Pancreas (tissue), 10 donors: ENCODE measurements around the gene XYLT1. TPM values are rescaled to one million over a fixed set of nuclear protein-coding genes. Genes with fewer than 3 reads are reported as not detected.
A peak's percentile ranks its signal among the peaks of the same experiment; 100 is the strongest.

Experiments
- ATAC-seq, 4 donors: fragments of 200-7000 bp; cut with Tn5 transposase; one replicate each; pipeline versions ENCODE4 v1.8.0 to v1.9.1; 2020; ENCODE audit warnings: mild to moderate bottlenecking in 4 of 4, moderate library complexity in 4 of 4
- DNase-seq, 6 donors: peaks; one replicate each; pipeline ENCODE4 v3.0.0-alpha.2; 2020
- FAIRE-seq: peaks from 2 replicates; lab custom pipeline; 2012; peaks lifted over from hg19 to GRCh38; lab: Jason Lieb, UNC
- H3K27ac ChIP-seq, 4 donors: fragments of 200-600 bp; sonication (generic); 1 replicate in 3 of 4; 2 replicates in 1 of 4; pipeline versions ENCODE4 v1.5.0 to v1.8.0; 2020
- H3K27me3 ChIP-seq, 4 donors: fragments of 200-600 bp; one replicate each; pipeline ENCODE4 v1.8.0; 2021
- H3K36me3 ChIP-seq, 3 donors: fragments of 200-600 bp; sonication (generic) in 1 of 3; one replicate each; pipeline versions ENCODE4 v1.5.0 to v1.8.0; 2020 to 2021
- H3K4me1 ChIP-seq, 3 donors: fragments of 200-600 bp; one replicate each; pipeline ENCODE4 v1.8.0; 2021
- H3K4me3 ChIP-seq, 4 donors: fragments of 200-600 bp; sonication (generic) in 2 of 4; one replicate each; pipeline versions ENCODE4 v1.5.0 to v1.8.0; 2020 to 2021
- H3K9me3 ChIP-seq, 4 donors: fragments of 200-600 bp; one replicate each; pipeline ENCODE4 v1.8.0; 2021
- CTCF ChIP-seq, 4 donors: fragments of 200-600 bp; sonication (generic) in 3 of 4; IDR thresholded peaks; one replicate each; pipeline versions ENCODE4 v1.5.0 to v1.8.0; 2021; ENCODE audit warnings: antibody characterized with exemption in 4 of 4
- WGBS, 2 donors: extraction: QIAGEN DNeasy Blood & Tissue Kit; methylation state at CpG; one replicate each; pipeline ENCODE4 v1.1.7; 2013; 5-methylcytosine and 5-hydroxymethylcytosine counted together
- intact Hi-C, 3 donors: fragments of 100-400 bp; cut with DNase I; formaldehyde crosslinking; loops; one replicate each; pipeline versions ENCODE4 v1.11.1 to v1.14.2; 2022
- polyA plus RNA-seq, 2 donors: library from polyadenylated mRNA; stranded (reverse); fragments of 200-250 nt; gene quantifications; one replicate each; pipeline ENCODE4 v1.2.3, GENCODE V29; 2013
- total RNA-seq, 6 donors: library from RNA; stranded (reverse); fragmentation: NEBNext Ultra II Directional in 4 of 6; extraction: Animal tissue kit (Norgen Biotek cat#: 25700) in 4 of 6; gene quantifications; one replicate each; pipeline versions ENCODE4 v1.2.1 to v1.2.4, GENCODE V29; 2021 to 2023
- donor health status: healthy with polysubstance abuse.
- donor health status: DM: no; HTN: no; CAD: no; lungs with moderate emphysema.
- donor health status: DM: no; HTN: no; CAD: no.
- donor health status: control.
- donor health status: control.
- donor health status: Bipolar disorder and iron deficiency.
- donor health status: DM: yes; HTN: yes; CAD: no.
- donor health status: DM: no; HTN: no; CAD: no.
- donor health status: DM: no; HTN: no; CAD: no.
- donor health status: DM: yes; HTN: yes; CAD: no.

XYLT1 gene
- total and polyA plus RNA-seq, 8 donors: 1.6 to 8.2 (median 4.6) TPM

GRCh38 chr16:17257426-17258023 lies 213.2 kb downstream of the XYLT1 start:
- DNase-seq (no peak), ATAC-seq (no peak), FAIRE-seq (no peak)
- Histone ChIP-seq H3K9me3 (no peaks in the 10 kb centered on the region), H3K27me3 (no peaks in the 10 kb centered on the region), H3K4me3 (no peak overlapping the region), H3K36me3 (no peaks in the 10 kb centered on the region), H3K4me1 (peaks cover 0 to 3% (median 0%) of the 10 kb centered on the region in 3 donors), H3K27ac (no peak overlapping the region)
- intact Hi-C loops: no loop called here
- TF ChIP-seq CTCF (IDR thresholded peaks at IDR 0.05): no peak
- 92 to 93% methylated on average over 13 of the region's 13 CpGs for WGBS, 2 donors

GRCh38 chr16:17252701-17253100 lies 218.1 kb downstream of the XYLT1 start:
- 94% methylated on average over 3 of the region's 3 CpGs for WGBS, 2 donors
- ATAC-seq (no peak), FAIRE-seq (no peak), DNase-seq (no peak)
- intact Hi-C loops: no loop called here
- no peak for TF ChIP-seq CTCF (IDR thresholded peaks at IDR 0.05)
- H3K9me3 ChIP-seq: no peaks in the 10 kb centered on the region
- H3K4me1 ChIP-seq: peaks cover 0 to under 1% (median 0%) of the 10 kb centered on the region in 3 donors
- no peaks in the 10 kb centered on the region for H3K27me3 ChIP-seq
- H3K27ac ChIP-seq: no peak overlapping the region
- H3K36me3 ChIP-seq: no peaks in the 10 kb centered on the region
- H3K4me3 ChIP-seq: no peak overlapping the region

- no peak for TF ChIP-seq CTCF (IDR thresholded peaks at IDR 0.05)
- DNase-seq: no peak
- H3K27ac ChIP-seq: no peak overlapping the region
- ATAC-seq: no peak
- H3K4me1 ChIP-seq: peaks cover 0 to 3% (median 0%) of the 10 kb centered on the region in 3 donors
- no peaks in the 10 kb centered on the region for H3K36me3 ChIP-seq
- intact Hi-C loops: no loop called here
- no peaks in the 10 kb centered on the region for H3K9me3 ChIP-seq
- no peaks in the 10 kb centered on the region for H3K27me3 ChIP-seq
- 92 to 97% methylated on average over 7 of the region's 7 CpGs for WGBS, 2 donors
- no peak for FAIRE-seq
- H3K4me3 ChIP-seq: no peak overlapping the region
Observed at GRCh38 chr16:17252064-17252463, 218.7 kb downstream of the XYLT1 start.

- H3K4me1 ChIP-seq: peaks cover 0 to 3% (median 0%) of the 10 kb centered on the region in 3 donors
- no peak for FAIRE-seq
- no peaks in the 10 kb centered on the region for H3K36me3 ChIP-seq
- intact Hi-C loops: no loop called here
- no peaks in the 10 kb centered on the region for H3K9me3 ChIP-seq
- DNase-seq: no peak
- no peak overlapping the region for H3K27ac ChIP-seq
- no peak for TF ChIP-seq CTCF (IDR thresholded peaks at IDR 0.05)
- H3K4me3 ChIP-seq: no peak overlapping the region
- no peaks in the 10 kb centered on the region for H3K27me3 ChIP-seq
- WGBS, 2 donors: 73 to 87% methylated on average over 6 of the region's 6 CpGs
- ATAC-seq: no peak
Observed at GRCh38 chr16:17251496-17251895, 219.3 kb downstream of the XYLT1 start.

- H3K27me3 ChIP-seq: no peaks in the 10 kb centered on the region
- H3K27ac ChIP-seq: peak overlapping the region in 1 of 4 donors; percentile 2
- intact Hi-C loops: no loop called here
- FAIRE-seq (no peak), ATAC-seq (peak; percentile 76 to 94 (median 83)), DNase-seq (no peak)
- no peaks in the 10 kb centered on the region for H3K36me3 ChIP-seq
- no peak for TF ChIP-seq CTCF (IDR thresholded peaks at IDR 0.05)
- no peaks in the 10 kb centered on the region for H3K9me3 ChIP-seq
- peaks cover 0 to 3% (median 0%) of the 10 kb centered on the region in 3 donors for H3K4me1 ChIP-seq
- 39 to 42% methylated on average over 10 of the region's 10 CpGs for WGBS, 2 donors
- no peak overlapping the region for H3K4me3 ChIP-seq
Observed at GRCh38 chr16:17246974-17247732, 223.6 kb downstream of the XYLT1 start.
